Activated naive CD4-positive, alpha-beta T cell treated with anti-CD3 and anti-CD28 coated beads for 36 hours (primary cell): Measurements from ENCODE around the gene F2. TPM values are rescaled to one million over a fixed set of nuclear protein-coding genes. Genes with fewer than 3 reads are reported as not detected.
"Not testable (repeated sequence)": the region's sequence is repeated elsewhere in the genome, so short reads cannot be mapped to it uniquely, and the experiment has no call there.

Source experiments
- CTCF ChIA-PET: fragments of 350-600 bp; sonication (Branson Sonifier 250); formaldehyde crosslinking; loops from one replicate; lab custom pipeline; 2021; ENCODE audit warnings: antibody characterized with exemption; lab: Charles Lee
- DNase-seq: peaks from one replicate; pipeline ENCODE4 v3.0.0-alpha.2; 2020
- H3K27ac Mint-ChIP-seq: one replicate; pipeline ENCODE4 v1.8.0; 2021; ENCODE audit warnings: mild to moderate bottlenecking, mixed read lengths
- H3K27me3 Mint-ChIP-seq: one replicate; pipeline ENCODE4 v1.8.0; 2021; ENCODE audit warnings: low read depth, mixed read lengths
- H3K36me3 Mint-ChIP-seq: one replicate; pipeline ENCODE4 v1.8.0; 2021; ENCODE audit warnings: low read depth, mixed read lengths
- H3K4me1 Mint-ChIP-seq: one replicate; pipeline ENCODE4 v1.8.0; 2021; ENCODE audit warnings: low read depth, mixed read lengths
- H3K4me3 Mint-ChIP-seq: one replicate; pipeline ENCODE4 v1.8.0; 2021; ENCODE audit warnings: mild to moderate bottlenecking, moderate library complexity, mixed read lengths
- H3K9me3 Mint-ChIP-seq: one replicate; pipeline ENCODE4 v1.8.0; 2021; ENCODE audit warnings: mixed read lengths
- intact Hi-C: fragments of 100-400 bp; cut with micrococcal nuclease; formaldehyde crosslinking; loops from one replicate; pipeline ENCODE4 v1.15.1; 2023
- total RNA-seq, 2 experiments: library from RNA; stranded (reverse); gene quantifications; one replicate each; pipeline ENCODE4 v1.2.3, GENCODE V29; 2021

Gene F2
- not detected for total RNA-seq

DNA sequence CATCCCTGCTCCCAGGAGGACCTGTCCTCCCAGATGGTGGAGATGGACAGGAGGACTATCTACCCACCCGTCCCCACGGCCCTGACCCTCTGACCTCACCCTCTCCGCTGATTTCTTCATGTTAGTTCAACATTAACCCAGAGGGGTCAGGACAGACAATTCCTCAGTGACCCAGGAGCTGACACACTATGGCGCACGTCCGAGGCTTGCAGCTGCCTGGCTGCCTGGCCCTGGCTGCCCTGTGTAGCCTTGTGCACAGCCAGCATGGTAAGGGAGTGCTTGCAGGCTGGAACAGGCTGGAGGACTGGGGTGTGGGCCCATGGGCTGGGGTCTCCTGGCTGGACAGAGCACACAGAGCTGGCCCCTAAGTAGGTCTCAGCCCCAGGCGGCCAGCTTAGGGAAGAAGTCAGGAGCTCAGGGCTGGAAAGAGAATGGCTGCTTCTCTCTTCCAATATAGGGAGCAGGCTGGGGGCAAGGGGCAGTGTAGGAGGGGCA, at the start of gene F2:
F2 (plus strand) TSS at position 166 of the 495 bp plus-strand sequence; CDS start at position 189, 23 bp downstream.
- intact Hi-C loops: no loop called here
- no peak within 1 kb of the TSS for H3K4me3 Mint-ChIP-seq
- H3K27me3 Mint-ChIP-seq: no peaks in the 10 kb centered on the region
- CTCF ChIA-PET: no interaction called here
- DNase-seq: no peak
- no peaks in the 10 kb centered on the region for H3K9me3 Mint-ChIP-seq
- H3K27ac Mint-ChIP-seq: no peak within 1 kb of the TSS
- no peaks in the 10 kb centered on the region for H3K36me3 Mint-ChIP-seq
- H3K4me1 Mint-ChIP-seq: peaks cover 3% of the 10 kb centered on the region

DNA sequence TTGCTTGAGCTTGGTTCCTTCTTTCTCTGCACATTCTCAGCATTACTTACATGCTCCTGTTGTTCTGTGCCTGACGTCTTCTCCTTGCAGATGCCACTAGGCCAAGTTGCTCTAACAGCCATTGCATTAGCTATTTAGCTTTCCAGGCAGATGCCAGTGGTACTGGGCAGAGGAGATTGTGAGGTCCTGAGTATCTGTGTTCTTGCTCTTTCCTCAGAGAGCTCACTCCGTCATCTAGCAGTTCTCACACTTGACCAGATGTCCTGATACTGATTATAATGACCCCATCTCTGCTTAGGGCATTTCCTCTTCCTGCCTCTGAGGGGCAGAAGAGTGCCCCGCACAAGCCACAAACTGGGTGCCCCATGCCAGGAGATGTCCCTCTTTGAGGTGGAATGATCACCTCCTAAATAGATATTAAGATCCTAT, 49.3 kb upstream of the F2 start:
- intact Hi-C loops: loop anchor here (2.0 to 5.0 kb wide), 2 partner anchors 75 to 282 kb away; partner anchors contain the start of gene AMBRA1
- Mint-ChIP-seq H3K4me3 (no peak overlapping the region), H3K4me1 (peaks cover 51% of the 10 kb centered on the region), H3K27me3 (no peaks in the 10 kb centered on the region), H3K9me3 (no peaks in the 10 kb centered on the region), H3K27ac (peak overlapping the region; percentile 62), H3K36me3 (peaks cover 18% of the 10 kb centered on the region)
- CTCF ChIA-PET: interaction anchor here (0.6 to 1.7 kb wide), 3 partner anchors 31 to 598 kb away, joined by 3 to 5 read pairs (median 4); partner anchors contain the start of genes ARHGAP1 and ZNF408
- DNase-seq: no peak

DNA sequence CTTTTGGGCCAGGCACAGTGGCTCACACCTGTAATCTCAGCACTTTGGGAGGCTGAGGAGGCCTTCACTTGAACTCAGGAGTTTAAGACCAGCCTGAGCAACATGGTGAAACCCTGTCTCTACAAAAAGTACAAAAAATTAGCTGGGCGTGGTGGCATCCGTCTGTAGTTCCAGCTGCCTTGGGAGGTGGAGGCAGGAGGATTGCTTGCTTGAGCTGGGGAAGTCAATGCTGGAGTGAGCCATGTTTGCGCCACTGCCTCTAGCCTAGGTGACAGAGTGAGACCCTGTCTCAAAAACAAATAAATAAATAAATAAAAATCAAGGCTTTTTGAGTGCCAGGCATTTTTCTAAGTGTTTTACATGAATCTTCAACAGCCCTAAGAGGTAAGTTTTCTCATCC, 48.5 kb upstream of the F2 start:
- intact Hi-C loops: loop anchor here (2.0 to 5.0 kb wide), 2 partner anchors 76 to 283 kb away; partner anchors contain the start of gene AMBRA1
- H3K4me3 Mint-ChIP-seq, DNase-seq, H3K9me3 Mint-ChIP-seq, H3K27me3 Mint-ChIP-seq: not testable (repeated sequence)
- CTCF ChIA-PET: interaction anchor here (0.6 to 1.7 kb wide), 6 partner anchors 21 to 239 kb away, joined by 3 to 5 read pairs (median 3); partner anchors contain the start of genes ARHGAP1 and ZNF408
- H3K27ac Mint-ChIP-seq: peak overlapping the region; percentile 90
- peaks cover 59% of the 10 kb centered on the region for H3K4me1 Mint-ChIP-seq
- H3K36me3 Mint-ChIP-seq: peaks cover 18% of the 10 kb centered on the region

DNA sequence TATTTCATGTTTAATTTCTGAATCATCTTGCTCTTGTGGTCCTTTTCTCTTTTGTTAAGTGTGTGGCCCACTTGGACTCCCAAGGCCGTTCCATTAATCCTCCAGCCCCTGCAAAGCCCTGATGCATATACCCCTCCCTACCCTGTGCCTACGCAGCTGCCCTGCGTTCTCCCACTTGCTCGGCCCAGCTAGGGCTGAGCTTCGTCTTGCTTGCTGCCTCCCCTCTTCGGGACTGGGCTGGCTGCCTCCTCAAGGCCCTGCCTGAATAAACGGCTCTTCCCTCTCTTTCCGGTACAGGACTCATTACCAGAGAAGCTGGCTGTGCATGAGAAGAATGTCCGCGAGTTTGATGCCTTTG, 47.1 kb upstream of the F2 start:
- intact Hi-C loops: loop anchor here (1.0 to 5.0 kb wide), 3 partner anchors 28 to 285 kb away; partner anchors contain the start of genes AMBRA1 and ARHGAP1

DNA sequence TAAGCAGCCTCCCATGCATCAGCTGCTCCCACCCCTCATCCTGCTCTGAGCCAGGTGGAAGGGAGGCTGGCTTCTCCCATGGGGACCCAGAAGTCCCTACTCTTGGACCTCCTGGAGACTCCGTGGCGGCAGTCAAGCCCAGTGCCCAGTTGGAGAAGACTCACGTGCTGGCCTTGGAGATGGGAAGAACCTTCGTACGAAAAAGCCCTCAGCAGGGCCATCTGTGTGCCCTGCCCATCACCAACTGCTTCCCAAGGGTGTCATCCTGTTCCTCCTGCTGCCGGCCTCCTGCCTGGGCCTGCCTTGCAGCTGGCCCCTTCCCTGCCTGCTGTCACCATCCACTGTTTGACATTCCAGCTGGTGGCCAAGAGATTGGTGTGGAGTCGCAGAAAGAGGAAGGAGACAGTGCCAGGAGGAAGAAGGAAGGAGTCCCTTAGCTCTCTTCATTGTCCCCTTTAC, 46.6 kb upstream of the F2 start:
- H3K27ac Mint-ChIP-seq: peak overlapping the region; percentile 90
- no peaks in the 10 kb centered on the region for H3K9me3 Mint-ChIP-seq
- intact Hi-C loops: loop anchor here (5.0 kb wide), 1 partner anchor 285 kb away; no protein-coding TSS in a partner anchor
- H3K4me1 Mint-ChIP-seq: peaks cover 74% of the 10 kb centered on the region
- H3K4me3 Mint-ChIP-seq: no peak overlapping the region
- DNase-seq: no peak
- CTCF ChIA-PET: no interaction called here
- H3K36me3 Mint-ChIP-seq: peaks cover 12% of the 10 kb centered on the region
- H3K27me3 Mint-ChIP-seq: no peaks in the 10 kb centered on the region

More for the DNA sequence above, 47.1 kb upstream of the F2 start:
- Mint-ChIP-seq H3K4me3 (no peak overlapping the region), H3K4me1 (peaks cover 70% of the 10 kb centered on the region), H3K27me3 (no peaks in the 10 kb centered on the region), H3K9me3 (no peaks in the 10 kb centered on the region), H3K36me3 (peaks cover 12% of the 10 kb centered on the region), H3K27ac (peak overlapping the region; percentile 90)
- no peak for DNase-seq
- CTCF ChIA-PET: interaction anchor here (1.6 kb wide), 1 partner anchor 20 kb away, joined by 3 read pairs; no protein-coding TSS in a partner anchor

DNA sequence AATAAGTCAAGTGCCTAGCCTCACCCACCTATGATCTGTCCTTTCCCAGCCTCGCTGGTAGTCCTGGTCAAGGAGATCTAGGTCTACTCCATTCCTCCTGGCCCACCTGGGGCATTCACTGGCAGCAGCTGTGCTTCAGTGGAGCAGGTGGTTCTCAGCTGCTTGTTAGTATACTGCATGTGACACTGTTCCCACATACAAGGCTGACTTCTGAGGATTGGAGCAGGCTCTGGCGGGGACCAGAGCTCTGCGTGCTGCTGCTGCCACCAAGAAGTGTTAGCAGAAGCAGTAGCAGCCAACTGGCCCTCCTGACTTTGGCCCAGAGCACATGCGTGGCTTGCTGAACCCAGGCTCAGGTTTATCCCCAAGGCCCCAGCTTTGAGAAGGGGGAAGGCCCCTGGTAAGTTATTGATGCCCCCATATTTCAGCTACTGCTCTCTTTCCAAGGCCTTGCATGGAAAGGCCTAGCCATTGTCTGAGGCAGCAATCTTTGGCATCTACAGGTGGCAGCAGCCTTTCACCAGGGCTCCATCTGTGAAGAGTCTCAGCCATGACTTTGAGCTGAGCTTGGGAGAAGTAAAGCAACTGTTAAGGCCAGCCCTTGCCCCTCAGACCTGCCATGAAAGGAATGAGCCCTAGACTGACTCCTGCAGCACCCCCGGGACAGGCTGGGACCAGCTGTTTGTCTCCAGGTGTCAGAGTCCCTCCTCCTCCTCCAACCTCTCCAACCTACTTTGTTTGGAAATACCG, 45.1 kb upstream of the F2 start:
- Mint-ChIP-seq H3K36me3 (peaks cover 15% of the 10 kb centered on the region), H3K27me3 (no peaks in the 10 kb centered on the region), H3K4me1 (peaks cover 75% of the 10 kb centered on the region), H3K9me3 (no peaks in the 10 kb centered on the region), H3K4me3 (no peak overlapping the region), H3K27ac (peak overlapping the region; percentile 48)
- no peak for DNase-seq
- CTCF ChIA-PET: interaction anchor here (1.9 kb wide), 1 partner anchor 25 kb away, joined by 7 read pairs; no protein-coding TSS in a partner anchor
- intact Hi-C loops: loop anchor here (5.0 kb wide), 1 partner anchor 287 kb away; no protein-coding TSS in a partner anchor

DNA sequence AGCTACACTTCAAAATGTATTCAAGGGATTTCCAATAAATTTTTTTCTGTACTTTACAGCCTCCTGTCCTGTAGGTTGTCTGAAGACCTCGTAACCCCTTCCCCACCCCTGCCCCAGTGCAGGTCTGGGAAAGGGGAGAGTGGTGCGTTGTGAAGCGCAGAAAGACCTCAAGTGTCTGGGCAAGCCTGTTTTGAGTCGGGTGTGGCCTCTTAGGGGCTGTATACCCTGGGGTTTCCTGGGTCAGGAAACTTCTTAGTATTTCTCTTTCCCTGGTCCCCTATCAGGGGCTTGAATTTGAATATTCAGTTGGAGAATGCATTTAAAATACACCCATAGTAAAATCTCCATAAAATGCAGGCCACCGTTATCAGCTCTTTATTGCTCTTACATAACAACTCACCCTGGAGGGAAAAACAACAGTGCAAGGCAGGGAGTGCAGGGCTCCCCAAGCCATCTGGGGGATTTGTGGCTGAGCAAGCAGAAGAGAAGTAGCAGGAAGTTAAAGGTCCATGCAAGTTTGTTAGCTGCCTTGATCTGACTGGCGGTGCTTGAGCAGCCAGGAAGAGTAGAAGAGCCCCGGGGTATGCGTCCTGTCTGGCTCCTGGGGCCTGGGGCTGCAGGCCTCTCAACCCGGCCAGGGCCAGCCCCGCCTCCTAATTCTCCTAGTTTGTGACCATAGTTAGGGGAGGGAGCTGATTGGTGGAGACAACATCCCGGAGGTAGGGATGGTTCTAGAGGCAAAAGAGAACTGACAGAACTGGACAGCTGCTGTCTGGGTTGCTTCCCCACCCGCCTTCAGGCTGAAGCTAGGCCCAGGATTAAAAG, 44.3 kb upstream of the F2 start:
- H3K36me3 Mint-ChIP-seq: peaks cover 17% of the 10 kb centered on the region
- H3K4me3 Mint-ChIP-seq: no peak overlapping the region
- peak; percentile 38 for DNase-seq

DNA sequence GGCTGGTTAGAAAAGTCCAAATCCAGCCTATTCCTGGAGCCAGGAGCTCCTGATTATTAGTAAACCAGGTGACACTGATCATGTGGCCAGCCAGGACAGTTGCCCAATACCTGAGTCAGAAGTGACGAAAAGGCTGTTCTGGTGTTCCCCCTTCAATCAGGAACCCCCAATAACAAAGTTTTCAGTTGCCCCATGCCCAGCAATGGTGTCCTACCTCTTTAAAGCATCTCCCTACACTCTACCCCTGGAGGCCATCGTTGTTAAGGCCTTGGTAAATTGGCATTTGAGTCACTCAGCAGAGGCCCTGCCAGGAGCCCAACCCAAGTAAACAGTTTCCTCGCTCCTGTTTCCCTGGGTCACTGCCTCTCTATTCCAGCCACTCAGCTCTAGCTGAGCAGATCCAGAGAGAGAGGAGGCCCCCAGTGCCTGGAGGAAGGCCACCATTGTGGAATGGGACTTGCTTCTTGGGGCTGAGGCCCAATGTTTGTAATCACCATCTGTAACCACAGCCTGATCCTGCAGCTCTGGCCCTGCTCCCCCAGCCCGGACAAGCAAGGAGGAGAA, 43.6 kb upstream of the F2 start:
- intact Hi-C loops: no loop called here
- Mint-ChIP-seq H3K4me1 (peaks cover 65% of the 10 kb centered on the region), H3K27me3 (no peaks in the 10 kb centered on the region), H3K4me3 (no peak overlapping the region), H3K27ac (peak overlapping the region; percentile 48), H3K36me3 (peaks cover 16% of the 10 kb centered on the region), H3K9me3 (no peaks in the 10 kb centered on the region)
- no peak for DNase-seq
- CTCF ChIA-PET: no interaction called here

More for the DNA sequence above, 44.3 kb upstream of the F2 start:
- intact Hi-C loops: loop anchor here (5.0 kb wide), 1 partner anchor 287 kb away; no protein-coding TSS in a partner anchor
- Mint-ChIP-seq H3K27ac (peak overlapping the region; percentile 48), H3K27me3 (no peaks in the 10 kb centered on the region), H3K9me3 (no peaks in the 10 kb centered on the region), H3K4me1 (peaks cover 70% of the 10 kb centered on the region)
- CTCF ChIA-PET: interaction anchor here (1.9 kb wide), 1 partner anchor 24 kb away, joined by 7 read pairs; no protein-coding TSS in a partner anchor

DNA sequence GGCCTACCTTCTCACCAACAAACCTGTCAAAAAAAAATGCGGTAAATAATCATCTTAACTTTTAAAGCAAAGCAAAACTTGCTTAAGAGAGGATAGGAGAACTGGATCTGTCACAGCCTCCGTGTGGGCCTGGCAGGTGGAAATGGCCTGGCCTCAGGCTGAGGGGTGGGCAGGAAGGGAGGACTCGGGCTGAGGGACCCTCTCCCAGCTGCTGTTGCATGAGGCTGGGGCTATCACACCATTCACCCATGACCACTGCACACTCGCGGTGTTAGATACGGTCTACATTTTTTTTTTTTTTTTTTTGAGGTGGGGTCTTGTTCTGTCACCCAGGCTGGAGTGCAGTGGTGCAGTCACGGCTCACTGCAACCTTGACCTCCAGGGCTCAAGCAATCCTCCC, 43.1 kb upstream of the F2 start:
- Mint-ChIP-seq H3K4me3 (no peak overlapping the region), H3K36me3 (peaks cover 16% of the 10 kb centered on the region), H3K9me3 (no peaks in the 10 kb centered on the region), H3K27me3 (no peaks in the 10 kb centered on the region), H3K4me1 (peaks cover 61% of the 10 kb centered on the region), H3K27ac (peak overlapping the region; percentile 48)
- intact Hi-C loops: no loop called here
- no peak for DNase-seq
- CTCF ChIA-PET: no interaction called here

DNA sequence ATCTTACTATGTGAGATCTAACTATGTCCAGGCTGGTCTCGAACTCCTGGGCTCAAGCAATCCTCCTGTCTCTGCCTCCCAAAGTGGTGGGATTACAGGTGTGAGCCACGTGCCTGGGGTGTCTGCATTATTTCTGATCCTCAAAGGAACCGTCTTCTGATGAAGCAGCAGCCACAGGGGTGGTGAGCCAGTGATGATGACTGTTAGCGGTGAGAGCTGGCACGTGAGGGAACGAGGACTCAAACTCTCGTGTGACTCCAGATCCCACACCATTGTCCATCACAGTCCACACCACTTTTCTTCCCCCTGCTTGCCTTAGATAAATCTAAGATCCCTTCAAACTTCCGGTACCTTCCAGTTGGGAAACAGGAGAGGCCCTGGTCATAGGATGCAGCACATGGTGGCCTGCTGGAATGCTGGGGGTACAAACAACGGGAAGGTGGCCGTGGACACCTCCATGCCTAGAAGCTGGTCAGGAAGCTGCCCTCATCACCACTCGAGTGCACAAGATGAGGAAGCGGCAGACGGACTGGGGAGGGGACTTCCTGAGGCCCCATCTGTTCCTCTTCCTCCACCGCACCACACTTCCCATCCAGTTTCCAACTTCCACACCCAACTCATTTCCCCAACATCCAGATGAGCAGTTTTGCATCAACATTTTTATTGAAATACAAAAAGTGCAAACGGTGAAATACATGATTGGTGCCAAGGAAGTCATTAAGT, 42.4 kb upstream of the F2 start:
- Mint-ChIP-seq H3K4me1 (peaks cover 54% of the 10 kb centered on the region), H3K27me3 (no peaks in the 10 kb centered on the region), H3K4me3 (no peak overlapping the region), H3K36me3 (peaks cover 16% of the 10 kb centered on the region), H3K9me3 (no peaks in the 10 kb centered on the region), H3K27ac (peak overlapping the region; percentile 47)
- CTCF ChIA-PET: no interaction called here
- DNase-seq: no peak
- intact Hi-C loops: no loop called here

DNA sequence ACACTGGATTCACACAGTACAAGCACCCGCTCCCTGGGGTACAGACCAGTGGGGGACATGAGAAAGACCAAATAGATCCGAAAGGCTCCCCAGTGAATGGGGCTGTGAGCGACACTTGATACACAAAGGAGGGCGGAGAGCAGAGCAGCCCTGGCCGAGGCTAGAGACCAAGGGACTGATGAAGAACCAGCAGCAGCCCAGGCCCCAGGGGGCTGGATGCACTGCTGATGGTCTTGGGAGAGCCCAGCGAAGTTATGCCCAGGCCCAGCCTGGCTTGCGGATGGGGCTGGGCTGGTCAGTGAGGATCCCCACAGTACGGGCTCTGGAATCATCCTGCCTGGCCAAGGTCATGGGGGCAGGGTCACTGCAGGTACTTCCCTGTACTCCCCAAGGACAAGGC, 41.8 kb upstream of the F2 start:
- Mint-ChIP-seq H3K27me3 (no peaks in the 10 kb centered on the region), H3K36me3 (peaks cover 16% of the 10 kb centered on the region), H3K4me1 (peaks cover 48% of the 10 kb centered on the region), H3K4me3 (no peak overlapping the region), H3K9me3 (no peaks in the 10 kb centered on the region), H3K27ac (peak overlapping the region; percentile 47)
- intact Hi-C loops: no loop called here
- CTCF ChIA-PET: no interaction called here
- no peak for DNase-seq
